ENCODE data around the gene SMPD1. TPM values are rescaled to one million over a fixed set of nuclear protein-coding genes. Genes with fewer than 3 reads are reported as not detected.

Gene SMPD1
- total and polyA plus RNA-seq, 2 donors (not counting 1 experiment from before 2014, with no cell fraction given), result 52.2 to 74.9 TPM

DNA sequence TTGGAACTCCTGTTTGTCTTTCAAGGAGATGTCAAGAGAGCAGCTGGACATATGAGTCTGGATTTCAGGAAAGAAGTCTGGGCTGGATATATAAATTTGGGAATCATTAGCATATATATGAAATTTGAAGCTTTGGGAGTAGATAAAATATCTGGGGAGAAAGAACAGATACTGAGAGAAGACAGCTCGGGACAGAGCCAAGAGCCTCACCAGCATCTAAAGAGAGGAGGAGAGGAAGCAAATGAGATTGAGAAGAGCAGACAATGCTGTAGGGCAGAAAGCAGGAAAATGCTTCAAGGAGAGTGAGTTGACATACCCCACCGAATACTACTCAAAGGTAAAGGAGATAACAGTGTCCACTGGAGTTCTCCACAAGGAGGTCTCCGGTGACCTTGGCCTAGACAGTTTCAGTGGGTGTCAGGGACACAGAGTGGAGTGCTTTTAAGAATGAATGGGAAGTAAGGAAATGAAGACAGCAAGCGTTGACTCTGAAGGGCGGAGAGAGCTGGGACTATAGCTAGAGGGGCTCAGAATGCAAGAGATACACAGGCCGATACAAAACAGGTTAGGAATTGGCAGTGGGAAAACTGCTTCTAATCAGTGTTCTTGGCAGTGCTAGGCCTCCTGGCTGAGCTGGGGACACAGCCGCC, 27.8 kb downstream of the SMPD1 start:
- peaks cover 3% of the 10 kb centered on the region for H3K79me2 ChIP-seq (ENCODE audit: control insufficient read depth, insufficient read depth, low read length)
- H3K36me3 ChIP-seq (ENCODE audit: control insufficient read depth, insufficient read depth, low read length), result no peaks in the 10 kb centered on the region
- peak overlapping the region; percentile 77 for H3K4me2 ChIP-seq (ENCODE audit: extremely low read depth, insufficient read depth, low read length)
- peaks cover 2% of the 10 kb centered on the region for H4K20me1 ChIP-seq (ENCODE audit: control insufficient read depth, extremely low read depth, insufficient read depth, low read length)
- peak overlapping the region; percentile 71 to 78 (median 75) for H3K4me3 ChIP-seq (replicated peaks in 1 of 4; ENCODE audit: control extremely low read depth in 1 of 4, insufficient read depth in 1 of 4, low read depth in 3 of 4, low read length in 4 of 4)
- TF ChIP-seq EZH2 (IDR thresholded peaks at IDR 0.05; ENCODE audit: low read length, missing control alignments), result no peak
- TF ChIP-seq, protein P1, sequence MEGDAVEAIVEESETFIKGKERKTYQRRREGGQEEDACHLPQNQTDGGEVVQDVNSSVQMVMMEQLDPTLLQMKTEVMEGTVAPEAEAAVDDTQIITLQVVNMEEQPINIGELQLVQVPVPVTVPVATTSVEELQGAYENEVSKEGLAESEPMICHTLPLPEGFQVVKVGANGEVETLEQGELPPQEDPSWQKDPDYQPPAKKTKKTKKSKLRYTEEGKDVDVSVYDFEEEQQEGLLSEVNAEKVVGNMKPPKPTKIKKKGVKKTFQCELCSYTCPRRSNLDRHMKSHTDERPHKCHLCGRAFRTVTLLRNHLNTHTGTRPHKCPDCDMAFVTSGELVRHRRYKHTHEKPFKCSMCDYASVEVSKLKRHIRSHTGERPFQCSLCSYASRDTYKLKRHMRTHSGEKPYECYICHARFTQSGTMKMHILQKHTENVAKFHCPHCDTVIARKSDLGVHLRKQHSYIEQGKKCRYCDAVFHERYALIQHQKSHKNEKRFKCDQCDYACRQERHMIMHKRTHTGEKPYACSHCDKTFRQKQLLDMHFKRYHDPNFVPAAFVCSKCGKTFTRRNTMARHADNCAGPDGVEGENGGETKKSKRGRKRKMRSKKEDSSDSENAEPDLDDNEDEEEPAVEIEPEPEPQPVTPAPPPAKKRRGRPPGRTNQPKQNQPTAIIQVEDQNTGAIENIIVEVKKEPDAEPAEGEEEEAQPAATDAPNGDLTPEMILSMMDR (conservative IDR thresholded peaks at IDR 0.05 in 1 of 2, IDR thresholded peaks at IDR 0.05 in 1 of 2; ENCODE audit: low read depth in 1 of 2, low read length in 2 of 2), result no peak
- H3K27ac ChIP-seq (ENCODE audit: insufficient read depth, low read length), result no peak overlapping the region
- H3K27me3 ChIP-seq (ENCODE audit: control insufficient read depth, insufficient read depth, low read length), result no peaks in the 10 kb centered on the region
- H3K9ac ChIP-seq (ENCODE audit: insufficient read depth, low read length), result peak overlapping the region; percentile 75
- peaks cover 5% of the 10 kb centered on the region for H3K4me1 ChIP-seq (ENCODE audit: control insufficient read depth, extremely low read depth, insufficient read depth, low read length)
- DNase-seq (ENCODE audit: low read depth in 2 of 2), result no peak
- H3K9me3 ChIP-seq (ENCODE audit: control insufficient read depth, insufficient read depth, low read depth, low read length), result no peaks in the 10 kb centered on the region
- H2AFZ ChIP-seq (ENCODE audit: low read length), result peak overlapping the region; percentile 30

DNA sequence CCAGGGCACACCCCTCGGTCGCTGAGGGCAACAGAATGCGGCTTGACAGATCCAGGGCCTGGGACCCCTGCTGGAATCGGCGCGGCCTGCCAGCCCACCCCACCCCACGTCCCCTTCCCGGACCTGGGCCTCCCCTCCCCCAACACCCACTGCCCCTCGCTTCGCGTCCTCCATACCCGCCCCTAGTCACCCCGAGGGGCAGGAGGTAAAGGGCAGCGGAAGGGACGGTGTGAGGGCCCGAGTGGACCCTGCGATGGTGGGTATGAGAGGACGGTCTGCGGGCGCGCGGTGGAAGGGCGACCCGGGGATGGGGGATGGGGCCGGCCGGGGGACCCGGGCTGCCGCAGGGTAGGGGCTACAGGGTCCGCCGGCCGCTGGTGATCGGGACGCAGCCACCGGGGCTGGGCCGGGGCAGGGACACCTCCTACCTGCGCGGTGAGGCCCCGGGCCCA, 28.3 kb downstream of the SMPD1 start:
- DNase-seq (ENCODE audit: low read depth in 2 of 2), result no peak
- Histone ChIP-seq H3K9ac (ENCODE audit: insufficient read depth, low read length) (peak overlapping the region; percentile 75), H3K36me3 (ENCODE audit: control insufficient read depth, insufficient read depth, low read length) (no peaks in the 10 kb centered on the region), H3K4me3 (replicated peaks in 1 of 4; ENCODE audit: control extremely low read depth in 1 of 4, insufficient read depth in 1 of 4, low read depth in 3 of 4, low read length in 4 of 4) (peak overlapping the region; percentile 71 to 78 (median 75)), H4K20me1 (ENCODE audit: control insufficient read depth, extremely low read depth, insufficient read depth, low read length) (peaks cover 2% of the 10 kb centered on the region), H2AFZ (ENCODE audit: low read length) (peak overlapping the region; percentile 43), H3K27me3 (ENCODE audit: control insufficient read depth, insufficient read depth, low read length) (no peaks in the 10 kb centered on the region), H3K79me2 (ENCODE audit: control insufficient read depth, insufficient read depth, low read length) (peaks cover 3% of the 10 kb centered on the region), H3K27ac (ENCODE audit: insufficient read depth, low read length) (no peak overlapping the region), H3K4me1 (ENCODE audit: control insufficient read depth, extremely low read depth, insufficient read depth, low read length) (peaks cover 5% of the 10 kb centered on the region), H3K4me2 (ENCODE audit: extremely low read depth, insufficient read depth, low read length) (peak overlapping the region; percentile 77), H3K9me3 (ENCODE audit: control insufficient read depth, insufficient read depth, low read depth, low read length) (no peaks in the 10 kb centered on the region)
- TF ChIP-seq, protein P1 (conservative IDR thresholded peaks at IDR 0.05 in 1 of 2, IDR thresholded peaks at IDR 0.05 in 1 of 2; ENCODE audit: low read depth in 1 of 2, low read length in 2 of 2), result no peak
- TF ChIP-seq EZH2 (IDR thresholded peaks at IDR 0.05; ENCODE audit: low read length, missing control alignments), result no peak

DNA sequence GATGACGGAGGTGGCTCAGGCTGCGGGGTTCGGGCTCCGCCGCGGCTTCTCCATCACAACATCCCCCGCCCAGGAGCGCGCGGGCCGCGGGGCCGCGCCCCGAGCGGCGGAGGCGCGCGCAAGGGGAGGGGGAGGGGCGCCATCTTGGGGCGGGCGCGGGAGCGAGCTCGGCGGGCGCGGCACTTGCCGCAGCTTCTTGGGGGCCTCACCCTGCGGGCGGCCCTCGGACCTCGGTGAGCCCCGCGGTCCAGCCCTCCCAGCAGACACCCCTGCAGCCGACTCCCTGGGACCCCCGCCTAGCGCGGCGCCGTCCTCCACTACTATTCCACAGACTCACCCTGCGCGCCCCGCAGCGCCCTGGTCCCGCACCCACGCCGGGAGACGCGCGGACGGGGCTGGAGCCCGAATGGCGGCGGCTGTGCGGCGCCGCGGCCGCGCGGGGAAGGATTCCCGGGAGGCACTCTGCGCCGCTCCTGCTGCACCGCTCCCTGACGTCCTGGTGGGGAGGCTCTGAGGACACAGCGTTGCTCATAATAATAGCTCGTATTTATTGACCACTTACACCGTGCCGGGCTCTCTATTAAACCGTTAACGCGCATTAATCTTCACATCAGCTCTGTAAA, 28.8 kb downstream of the SMPD1 start, which contains the start of gene APBB1:
TSS of gene APBB1 (minus strand) at position 86 of the 623 bp plus-strand sequence. CDS start 7,747 bp downstream, outside the sequence.
- peak within 1 kb of the TSS; percentile 75 to 80 (median 76) for H3K4me3 ChIP-seq (replicated peaks in 1 of 4; ENCODE audit: control extremely low read depth in 1 of 4, insufficient read depth in 1 of 4, low read depth in 3 of 4, low read length in 4 of 4)
- peak within 1 kb of the TSS; percentile 95 for H3K4me2 ChIP-seq (ENCODE audit: extremely low read depth, insufficient read depth, low read length)
- peak within 1 kb of the TSS; percentile 93 for H2AFZ ChIP-seq (ENCODE audit: low read length)
- DNase-seq (ENCODE audit: low read depth in 2 of 2), result peak; percentile 54 to 59
- H3K9ac ChIP-seq (ENCODE audit: insufficient read depth, low read length), result peak within 1 kb of the TSS; percentile 75
- peak within 1 kb of the TSS; percentile 46 for H3K27ac ChIP-seq (ENCODE audit: insufficient read depth, low read length)
- H3K27me3 ChIP-seq (ENCODE audit: control insufficient read depth, insufficient read depth, low read length), result no peaks in the 10 kb centered on the region
- H3K36me3 ChIP-seq (ENCODE audit: control insufficient read depth, insufficient read depth, low read length), result no peaks in the 10 kb centered on the region
- H3K9me3 ChIP-seq (ENCODE audit: control insufficient read depth, insufficient read depth, low read depth, low read length), result no peaks in the 10 kb centered on the region
- peaks cover 5% of the 10 kb centered on the region for H3K4me1 ChIP-seq (ENCODE audit: control insufficient read depth, extremely low read depth, insufficient read depth, low read length)
- peaks cover 2% of the 10 kb centered on the region for H3K79me2 ChIP-seq (ENCODE audit: control insufficient read depth, insufficient read depth, low read length)
- TF ChIP-seq, protein P1 (conservative IDR thresholded peaks at IDR 0.05 in 1 of 2, IDR thresholded peaks at IDR 0.05 in 1 of 2; ENCODE audit: low read depth in 1 of 2, low read length in 2 of 2), result peak; percentile 17 to 20
- TF ChIP-seq EZH2 (IDR thresholded peaks at IDR 0.05; ENCODE audit: low read length, missing control alignments), result no peak
- peaks cover 2% of the 10 kb centered on the region for H4K20me1 ChIP-seq (ENCODE audit: control insufficient read depth, extremely low read depth, insufficient read depth, low read length)
